WTC11 (cell line): Measurements from ENCODE around the gene CACNA1E. TPM values are rescaled to one million over a fixed set of nuclear protein-coding genes. Genes with fewer than 3 reads are reported as not detected.

ENCODE experiments used
- ATAC-seq: fragments of 200-7000 bp; cut with Tn5 transposase; 2 replicates; pipeline ENCODE4 v1.10.0; 2021; ENCODE audit warnings: mild to moderate bottlenecking, moderate library complexity
- CTCF ChIA-PET: fragments of 300-600 bp; sonication (Branson Sonifier 250); formaldehyde crosslinking; loops from one replicate; lab custom pipeline; 2021; ENCODE audit warnings: antibody characterized with exemption; lab: Charles Lee
- POLR2A ChIA-PET: fragments of 350-600 bp; sonication (Branson Sonifier 250); formaldehyde crosslinking; loops from one replicate; lab custom pipeline; 2021; ENCODE audit warnings: antibody characterized with exemption; lab: Charles Lee
- DNase-seq: peaks from one replicate; pipeline ENCODE4 v3.0.0; 2021; ENCODE audit warnings: low spot score
- H3K27ac Mint-ChIP-seq: 2 replicates; pipeline ENCODE4 v1.8.0; 2021; ENCODE audit warnings: mixed read lengths
- H3K27me3 Mint-ChIP-seq: 2 replicates; pipeline ENCODE4 v1.8.0; 2021; ENCODE audit warnings: low read depth, mild to moderate bottlenecking, moderate library complexity, mixed read lengths
- H3K36me3 Mint-ChIP-seq: 2 replicates; pipeline ENCODE4 v1.8.0; 2021; ENCODE audit warnings: mixed read lengths
- H3K4me1 Mint-ChIP-seq: 2 replicates; pipeline ENCODE4 v1.8.0; 2022; ENCODE audit warnings: mixed read lengths
- H3K4me3 Mint-ChIP-seq: 2 replicates; pipeline ENCODE4 v1.8.0; 2021; ENCODE audit warnings: mild to moderate bottlenecking, moderate library complexity, mixed read lengths
- H3K9me3 Mint-ChIP-seq: 2 replicates; pipeline ENCODE4 v1.8.0; 2021; ENCODE audit warnings: mixed read lengths
- FOXJ3 ChIP-seq: sonication (generic); formaldehyde crosslinking; IDR thresholded peaks from 2 replicates; pipeline ENCODE4 v1.9.0; 2021; ENCODE audit warnings: missing genetic modification reagents, mild to moderate bottlenecking, borderline replicate concordance
- GRHL2 ChIP-seq: fragments of 250-450 bp; sonication (Bioruptor Pico); IDR thresholded peaks from 2 replicates; pipeline ENCODE4 v1.8.0; 2022; ENCODE audit warnings: mild to moderate bottlenecking, moderate library complexity; ENCODE audit not compliant: insufficient replicate concordance, severe bottlenecking
- RORB ChIP-seq: fragments of 250-450 bp; sonication (Bioruptor Pico); IDR thresholded peaks from 2 replicates; pipeline ENCODE4 v1.9.0; 2021; ENCODE audit warnings: mild to moderate bottlenecking
- SMAD4 ChIP-seq: sonication (generic); formaldehyde crosslinking; IDR thresholded peaks from 2 replicates; pipeline ENCODE4 v1.8.0; 2022; ENCODE audit warnings: mild to moderate bottlenecking, missing genetic modification reagents
- ZNF138 ChIP-seq: sonication (generic); formaldehyde crosslinking; conservative IDR thresholded peaks from 2 replicates; pipeline ENCODE4 v1.8.1; 2022; ENCODE audit warnings: mild to moderate bottlenecking, moderate library complexity, missing genetic modification reagents
- ZNF219 ChIP-seq: sonication (generic); formaldehyde crosslinking; IDR thresholded peaks from 2 replicates; pipeline ENCODE4 v1.8.0; 2023; ENCODE audit warnings: missing genetic modification reagents, mild to moderate bottlenecking, borderline replicate concordance
- ZNF423 ChIP-seq: fragments of 250-450 bp; sonication (Bioruptor Pico); IDR thresholded peaks from 2 replicates; pipeline ENCODE4 v2.1.2; 2022; ENCODE audit warnings: mild to moderate bottlenecking, moderate library complexity
- total RNA-seq: library from RNA; stranded (reverse); gene quantifications from 3 replicates; pipeline ENCODE4 v1.2.3, GENCODE V29; 2021
- TF ChIP-seq, protein P1 (sequence below): sonication (generic); formaldehyde crosslinking; IDR thresholded peaks from 2 replicates; pipeline ENCODE4 v1.8.1; 2022; ENCODE audit warnings: missing genetic modification reagents, borderline replicate concordance
- TF ChIP-seq, protein P2 (sequence below): sonication (generic); formaldehyde crosslinking; IDR thresholded peaks from 2 replicates; pipeline ENCODE4 v1.8.1; 2022; ENCODE audit warnings: low read depth, mild to moderate bottlenecking, moderate library complexity, missing genetic modification reagents, borderline replicate concordance
- TF ChIP-seq, protein P3 (sequence below): fragments of 250-450 bp; sonication (Bioruptor Pico); IDR thresholded peaks from 2 replicates; pipeline ENCODE4 v1.8.0; 2021; ENCODE audit warnings: mild to moderate bottlenecking
- TF ChIP-seq, protein P4 (sequence below): sonication (generic); formaldehyde crosslinking; IDR thresholded peaks from 2 replicates; pipeline ENCODE4 v1.8.0; 2022; ENCODE audit warnings: mild to moderate bottlenecking, missing genetic modification reagents
- TF ChIP-seq, protein P5 (sequence below): sonication (generic); formaldehyde crosslinking; IDR thresholded peaks from 2 replicates; pipeline ENCODE4 v1.8.1; 2023; ENCODE audit warnings: mild to moderate bottlenecking, missing genetic modification reagents
- TF ChIP-seq, protein P6 (sequence below): sonication (generic); formaldehyde crosslinking; IDR thresholded peaks from 2 replicates; pipeline ENCODE4 v1.8.0; 2022; ENCODE audit warnings: mild to moderate bottlenecking, missing genetic modification reagents
- TF ChIP-seq, protein P7 (sequence below): sonication (generic); formaldehyde crosslinking; conservative IDR thresholded peaks from 2 replicates; pipeline ENCODE4 v1.8.1; 2023; ENCODE audit warnings: mild to moderate bottlenecking, low read depth, missing genetic modification reagents, moderate library complexity
- TF ChIP-seq, protein P8 (sequence below): fragments of 250-450 bp; sonication (Bioruptor Pico); IDR thresholded peaks from 2 replicates; pipeline ENCODE4 v1.9.0; 2021; ENCODE audit warnings: mild to moderate bottlenecking
- TF ChIP-seq, protein P9 (sequence below): fragments of 250-450 bp; sonication (Bioruptor Pico); IDR thresholded peaks from 2 replicates; pipeline ENCODE4 v2.1.2; 2022; ENCODE audit warnings: mild to moderate bottlenecking, moderate library complexity

Gene CACNA1E
- total RNA-seq, 1 experiment from 2014 or later, result 0.63 TPM

DNA sequence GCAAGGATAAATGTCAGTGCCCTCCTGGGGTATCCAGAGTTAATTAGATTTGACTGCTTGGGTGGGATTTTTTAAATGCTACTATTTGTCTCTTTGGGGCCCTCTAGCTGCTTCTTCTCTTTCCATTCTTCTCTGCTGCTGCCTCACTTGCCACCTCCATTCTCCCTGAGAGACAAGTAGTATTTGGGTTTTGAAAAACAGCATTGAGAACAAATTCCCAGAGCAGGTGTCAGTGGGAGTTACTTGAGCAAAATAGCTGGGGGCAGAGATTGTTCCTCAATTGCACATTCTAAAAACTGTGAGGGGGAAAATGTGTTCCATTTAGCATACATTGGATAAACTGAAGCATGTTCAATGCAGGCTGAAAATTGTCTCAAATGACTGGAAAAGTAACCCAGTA is 286.5 kb downstream of the CACNA1E start:
- no peak overlapping the region for H3K27ac Mint-ChIP-seq
- H3K4me3 Mint-ChIP-seq, result no peak overlapping the region
- H3K4me1 Mint-ChIP-seq, result no peaks in the 10 kb centered on the region
- H3K9me3 Mint-ChIP-seq, result peaks cover 14% of the 10 kb centered on the region
- TF ChIP-seq SMAD4 (no peak), RORB (CRISPR knock-in tag) (no peak), FOXJ3 (CRISPR knock-in tag) (no peak), ZNF423 (no peak), ZNF138 (CRISPR knock-in tag) (no peak), GRHL2 (CRISPR knock-in tag) (no peak), ZNF219 (no peak)
- TF ChIP-seq, protein P1, sequence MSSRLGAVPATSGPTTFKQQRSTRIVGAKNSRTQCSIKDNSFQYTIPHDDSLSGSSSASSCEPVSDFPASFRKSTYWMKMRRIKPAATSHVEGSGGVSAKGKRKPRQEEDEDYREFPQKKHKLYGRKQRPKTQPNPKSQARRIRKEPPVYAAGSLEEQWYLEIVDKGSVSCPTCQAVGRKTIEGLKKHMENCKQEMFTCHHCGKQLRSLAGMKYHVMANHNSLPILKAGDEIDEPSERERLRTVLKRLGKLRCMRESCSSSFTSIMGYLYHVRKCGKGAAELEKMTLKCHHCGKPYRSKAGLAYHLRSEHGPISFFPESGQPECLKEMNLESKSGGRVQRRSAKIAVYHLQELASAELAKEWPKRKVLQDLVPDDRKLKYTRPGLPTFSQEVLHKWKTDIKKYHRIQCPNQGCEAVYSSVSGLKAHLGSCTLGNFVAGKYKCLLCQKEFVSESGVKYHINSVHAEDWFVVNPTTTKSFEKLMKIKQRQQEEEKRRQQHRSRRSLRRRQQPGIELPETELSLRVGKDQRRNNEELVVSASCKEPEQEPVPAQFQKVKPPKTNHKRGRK, result no peak
- TF ChIP-seq, protein P2, sequence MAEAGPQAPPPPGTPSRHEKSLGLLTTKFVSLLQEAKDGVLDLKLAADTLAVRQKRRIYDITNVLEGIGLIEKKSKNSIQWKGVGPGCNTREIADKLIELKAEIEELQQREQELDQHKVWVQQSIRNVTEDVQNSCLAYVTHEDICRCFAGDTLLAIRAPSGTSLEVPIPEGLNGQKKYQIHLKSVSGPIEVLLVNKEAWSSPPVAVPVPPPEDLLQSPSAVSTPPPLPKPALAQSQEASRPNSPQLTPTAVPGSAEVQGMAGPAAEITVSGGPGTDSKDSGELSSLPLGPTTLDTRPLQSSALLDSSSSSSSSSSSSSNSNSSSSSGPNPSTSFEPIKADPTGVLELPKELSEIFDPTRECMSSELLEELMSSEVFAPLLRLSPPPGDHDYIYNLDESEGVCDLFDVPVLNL, result no peak
- TF ChIP-seq, protein P3, sequence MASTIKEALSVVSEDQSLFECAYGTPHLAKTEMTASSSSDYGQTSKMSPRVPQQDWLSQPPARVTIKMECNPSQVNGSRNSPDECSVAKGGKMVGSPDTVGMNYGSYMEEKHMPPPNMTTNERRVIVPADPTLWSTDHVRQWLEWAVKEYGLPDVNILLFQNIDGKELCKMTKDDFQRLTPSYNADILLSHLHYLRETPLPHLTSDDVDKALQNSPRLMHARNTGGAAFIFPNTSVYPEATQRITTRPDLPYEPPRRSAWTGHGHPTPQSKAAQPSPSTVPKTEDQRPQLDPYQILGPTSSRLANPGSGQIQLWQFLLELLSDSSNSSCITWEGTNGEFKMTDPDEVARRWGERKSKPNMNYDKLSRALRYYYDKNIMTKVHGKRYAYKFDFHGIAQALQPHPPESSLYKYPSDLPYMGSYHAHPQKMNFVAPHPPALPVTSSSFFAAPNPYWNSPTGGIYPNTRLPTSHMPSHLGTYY (CRISPR knock-in tag), result no peak
- TF ChIP-seq, protein P4, sequence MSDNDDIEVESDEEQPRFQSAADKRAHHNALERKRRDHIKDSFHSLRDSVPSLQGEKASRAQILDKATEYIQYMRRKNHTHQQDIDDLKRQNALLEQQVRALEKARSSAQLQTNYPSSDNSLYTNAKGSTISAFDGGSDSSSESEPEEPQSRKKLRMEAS (CRISPR knock-in tag), result no peak
- TF ChIP-seq, protein P5, sequence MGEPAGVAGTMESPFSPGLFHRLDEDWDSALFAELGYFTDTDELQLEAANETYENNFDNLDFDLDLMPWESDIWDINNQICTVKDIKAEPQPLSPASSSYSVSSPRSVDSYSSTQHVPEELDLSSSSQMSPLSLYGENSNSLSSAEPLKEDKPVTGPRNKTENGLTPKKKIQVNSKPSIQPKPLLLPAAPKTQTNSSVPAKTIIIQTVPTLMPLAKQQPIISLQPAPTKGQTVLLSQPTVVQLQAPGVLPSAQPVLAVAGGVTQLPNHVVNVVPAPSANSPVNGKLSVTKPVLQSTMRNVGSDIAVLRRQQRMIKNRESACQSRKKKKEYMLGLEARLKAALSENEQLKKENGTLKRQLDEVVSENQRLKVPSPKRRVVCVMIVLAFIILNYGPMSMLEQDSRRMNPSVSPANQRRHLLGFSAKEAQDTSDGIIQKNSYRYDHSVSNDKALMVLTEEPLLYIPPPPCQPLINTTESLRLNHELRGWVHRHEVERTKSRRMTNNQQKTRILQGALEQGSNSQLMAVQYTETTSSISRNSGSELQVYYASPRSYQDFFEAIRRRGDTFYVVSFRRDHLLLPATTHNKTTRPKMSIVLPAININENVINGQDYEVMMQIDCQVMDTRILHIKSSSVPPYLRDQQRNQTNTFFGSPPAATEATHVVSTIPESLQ, result no peak
- TF ChIP-seq, protein P6, sequence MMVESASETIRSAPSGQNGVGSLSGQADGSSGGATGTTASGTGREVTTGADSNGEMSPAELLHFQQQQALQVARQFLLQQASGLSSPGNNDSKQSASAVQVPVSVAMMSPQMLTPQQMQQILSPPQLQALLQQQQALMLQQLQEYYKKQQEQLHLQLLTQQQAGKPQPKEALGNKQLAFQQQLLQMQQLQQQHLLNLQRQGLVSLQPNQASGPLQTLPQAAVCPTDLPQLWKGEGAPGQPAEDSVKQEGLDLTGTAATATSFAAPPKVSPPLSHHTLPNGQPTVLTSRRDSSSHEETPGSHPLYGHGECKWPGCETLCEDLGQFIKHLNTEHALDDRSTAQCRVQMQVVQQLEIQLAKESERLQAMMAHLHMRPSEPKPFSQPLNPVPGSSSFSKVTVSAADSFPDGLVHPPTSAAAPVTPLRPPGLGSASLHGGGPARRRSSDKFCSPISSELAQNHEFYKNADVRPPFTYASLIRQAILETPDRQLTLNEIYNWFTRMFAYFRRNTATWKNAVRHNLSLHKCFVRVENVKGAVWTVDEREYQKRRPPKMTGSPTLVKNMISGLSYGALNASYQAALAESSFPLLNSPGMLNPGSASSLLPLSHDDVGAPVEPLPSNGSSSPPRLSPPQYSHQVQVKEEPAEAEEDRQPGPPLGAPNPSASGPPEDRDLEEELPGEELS (CRISPR knock-in tag), result no peak
- TF ChIP-seq, protein P7, sequence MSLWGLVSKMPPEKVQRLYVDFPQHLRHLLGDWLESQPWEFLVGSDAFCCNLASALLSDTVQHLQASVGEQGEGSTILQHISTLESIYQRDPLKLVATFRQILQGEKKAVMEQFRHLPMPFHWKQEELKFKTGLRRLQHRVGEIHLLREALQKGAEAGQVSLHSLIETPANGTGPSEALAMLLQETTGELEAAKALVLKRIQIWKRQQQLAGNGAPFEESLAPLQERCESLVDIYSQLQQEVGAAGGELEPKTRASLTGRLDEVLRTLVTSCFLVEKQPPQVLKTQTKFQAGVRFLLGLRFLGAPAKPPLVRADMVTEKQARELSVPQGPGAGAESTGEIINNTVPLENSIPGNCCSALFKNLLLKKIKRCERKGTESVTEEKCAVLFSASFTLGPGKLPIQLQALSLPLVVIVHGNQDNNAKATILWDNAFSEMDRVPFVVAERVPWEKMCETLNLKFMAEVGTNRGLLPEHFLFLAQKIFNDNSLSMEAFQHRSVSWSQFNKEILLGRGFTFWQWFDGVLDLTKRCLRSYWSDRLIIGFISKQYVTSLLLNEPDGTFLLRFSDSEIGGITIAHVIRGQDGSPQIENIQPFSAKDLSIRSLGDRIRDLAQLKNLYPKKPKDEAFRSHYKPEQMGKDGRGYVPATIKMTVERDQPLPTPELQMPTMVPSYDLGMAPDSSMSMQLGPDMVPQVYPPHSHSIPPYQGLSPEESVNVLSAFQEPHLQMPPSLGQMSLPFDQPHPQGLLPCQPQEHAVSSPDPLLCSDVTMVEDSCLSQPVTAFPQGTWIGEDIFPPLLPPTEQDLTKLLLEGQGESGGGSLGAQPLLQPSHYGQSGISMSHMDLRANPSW, result no peak
- TF ChIP-seq, protein P8, sequence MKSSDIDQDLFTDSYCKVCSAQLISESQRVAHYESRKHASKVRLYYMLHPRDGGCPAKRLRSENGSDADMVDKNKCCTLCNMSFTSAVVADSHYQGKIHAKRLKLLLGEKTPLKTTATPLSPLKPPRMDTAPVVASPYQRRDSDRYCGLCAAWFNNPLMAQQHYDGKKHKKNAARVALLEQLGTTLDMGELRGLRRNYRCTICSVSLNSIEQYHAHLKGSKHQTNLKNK, result no peak
- TF ChIP-seq, protein P9, sequence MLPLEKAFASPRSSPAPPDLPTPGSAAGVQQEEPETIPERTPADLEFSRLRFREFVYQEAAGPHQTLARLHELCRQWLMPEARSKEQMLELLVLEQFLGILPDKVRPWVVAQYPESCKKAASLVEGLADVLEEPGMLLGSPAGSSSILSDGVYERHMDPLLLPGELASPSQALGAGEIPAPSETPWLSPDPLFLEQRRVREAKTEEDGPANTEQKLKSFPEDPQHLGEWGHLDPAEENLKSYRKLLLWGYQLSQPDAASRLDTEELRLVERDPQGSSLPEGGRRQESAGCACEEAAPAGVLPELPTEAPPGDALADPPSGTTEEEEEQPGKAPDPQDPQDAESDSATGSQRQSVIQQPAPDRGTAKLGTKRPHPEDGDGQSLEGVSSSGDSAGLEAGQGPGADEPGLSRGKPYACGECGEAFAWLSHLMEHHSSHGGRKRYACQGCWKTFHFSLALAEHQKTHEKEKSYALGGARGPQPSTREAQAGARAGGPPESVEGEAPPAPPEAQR, result no peak
- CTCF ChIA-PET, result interaction anchor here (1.6 kb wide), 1 partner anchor 167 kb away, joined by 4 read pairs; no protein-coding TSS in a partner anchor
- ATAC-seq (no peak), DNase-seq (no peak)
- no peaks in the 10 kb centered on the region; the same call in 1 of the 2 replicates for H3K27me3 Mint-ChIP-seq
- POLR2A ChIA-PET, result no interaction called here
- no peaks in the 10 kb centered on the region for H3K36me3 Mint-ChIP-seq
